GM21528 (cell line): ENCODE results near the gene KRTAP5-2.
"Not testable (repeated sequence)": the region's sequence is repeated elsewhere in the genome, so short reads cannot be mapped to it uniquely, and the experiment has no call there.

ENCODE experiments used
- ATAC-seq: cut with Tn5 transposase; IDR thresholded peaks from one replicate; pipeline ENCODE4 v1.9.1; 2021; ENCODE audit warnings: mild to moderate bottlenecking, moderate library complexity; ENCODE audit not compliant: unreplicated experiment, low FRiP score

KRTAP5-2 gene

DNA sequence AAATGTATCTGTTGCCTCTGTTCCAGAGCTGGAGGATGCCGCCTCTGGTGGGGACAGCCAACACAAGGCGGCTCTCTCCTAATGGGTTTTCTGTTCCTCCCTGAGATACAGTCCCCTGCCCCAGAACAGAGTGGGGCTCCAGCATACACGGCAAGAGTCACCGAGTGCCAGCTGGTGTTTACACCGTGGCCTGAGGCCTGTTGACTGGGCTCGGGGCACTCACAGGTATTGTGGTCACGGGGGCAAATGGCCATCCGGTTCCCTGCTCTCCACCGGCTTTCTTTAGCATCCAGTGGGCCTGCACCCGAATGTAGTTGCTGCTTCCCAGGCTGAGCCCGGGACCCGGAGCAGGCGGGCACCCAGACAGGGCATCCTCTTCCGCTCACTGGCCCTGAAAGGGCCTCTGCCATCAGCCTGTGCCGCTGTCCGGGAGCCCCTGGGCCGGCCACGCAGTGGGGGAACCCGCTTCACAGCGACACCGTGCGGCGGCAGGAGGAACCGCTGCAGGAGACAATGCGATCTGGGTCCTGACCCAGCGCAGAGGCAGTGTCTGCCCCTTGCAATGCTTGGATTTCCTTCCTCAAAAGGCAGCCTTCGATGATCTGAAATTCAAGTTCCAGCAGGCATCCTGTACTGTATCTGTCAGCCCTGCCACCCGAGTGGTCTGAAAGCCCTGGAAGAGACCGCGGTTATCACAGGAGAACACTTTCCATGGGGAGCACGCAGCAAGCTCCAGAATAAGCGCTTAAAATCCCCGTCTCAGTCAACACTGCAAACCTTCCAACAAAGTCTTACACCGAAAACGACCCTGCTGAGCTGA is 30.6 kb upstream of the KRTAP5-2 start:
- ATAC-seq: no peak

DNA sequence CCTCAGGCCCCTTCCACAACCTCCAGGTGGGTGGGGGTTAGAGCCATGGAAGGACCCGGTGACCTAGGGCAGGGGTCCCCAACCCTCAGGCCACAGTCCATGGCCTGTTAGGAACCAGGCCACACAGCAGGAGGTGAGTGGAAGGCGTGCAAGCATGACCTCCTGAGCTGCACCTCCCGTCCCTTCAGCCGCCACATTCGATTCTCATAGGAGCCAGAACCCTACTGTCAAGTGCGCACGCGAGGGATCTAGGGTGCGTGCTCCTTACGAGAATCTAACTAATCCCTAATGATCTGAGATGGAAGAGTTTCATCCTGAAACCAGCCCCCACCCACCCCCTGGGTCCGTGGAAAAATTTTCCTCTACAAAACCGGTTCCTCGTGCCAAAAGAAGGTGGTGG is 27.4 kb upstream of the KRTAP5-2 start:
- ATAC-seq: no peak

DNA sequence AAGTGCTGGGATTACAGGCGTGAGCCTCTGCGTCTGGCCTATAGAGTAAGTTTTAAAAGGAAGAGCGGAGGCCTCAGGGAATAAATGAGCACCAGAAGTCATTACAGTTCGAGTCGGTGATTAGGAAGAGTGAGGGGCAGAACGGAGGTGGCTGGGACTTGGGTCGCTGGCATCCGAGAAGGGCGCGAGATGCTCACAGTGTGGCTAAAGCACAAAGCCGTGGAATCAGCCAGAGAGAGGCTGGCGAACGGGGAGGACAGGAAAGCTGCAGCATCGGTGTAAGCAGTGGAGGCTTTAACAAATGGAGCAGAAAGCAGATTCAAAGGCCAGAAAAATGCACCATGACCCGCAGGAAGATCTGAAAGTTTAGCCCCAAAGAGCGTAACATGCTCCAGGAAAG is 26.5 kb upstream of the KRTAP5-2 start:
- ATAC-seq: no peak

DNA sequence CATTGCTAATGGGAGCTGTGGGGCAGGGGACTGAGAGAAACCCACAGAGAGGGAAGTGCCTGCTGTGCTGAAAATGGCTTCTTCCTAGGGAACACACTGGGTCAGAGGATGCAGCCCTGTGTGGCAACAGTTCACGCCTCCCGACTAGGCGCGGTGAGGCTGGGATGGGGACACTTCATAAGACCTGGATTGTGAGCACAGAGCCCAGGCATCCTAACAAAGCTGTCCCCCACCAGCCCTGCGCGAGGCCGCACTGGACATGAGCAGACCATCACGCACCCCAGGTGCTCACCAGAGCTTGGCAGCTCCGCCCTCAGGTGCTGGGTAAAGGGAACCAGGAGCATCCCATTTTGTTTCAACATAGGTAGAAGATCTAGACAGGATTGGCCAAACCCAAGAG is 25.6 kb upstream of the KRTAP5-2 start:
- ATAC-seq: no peak

DNA sequence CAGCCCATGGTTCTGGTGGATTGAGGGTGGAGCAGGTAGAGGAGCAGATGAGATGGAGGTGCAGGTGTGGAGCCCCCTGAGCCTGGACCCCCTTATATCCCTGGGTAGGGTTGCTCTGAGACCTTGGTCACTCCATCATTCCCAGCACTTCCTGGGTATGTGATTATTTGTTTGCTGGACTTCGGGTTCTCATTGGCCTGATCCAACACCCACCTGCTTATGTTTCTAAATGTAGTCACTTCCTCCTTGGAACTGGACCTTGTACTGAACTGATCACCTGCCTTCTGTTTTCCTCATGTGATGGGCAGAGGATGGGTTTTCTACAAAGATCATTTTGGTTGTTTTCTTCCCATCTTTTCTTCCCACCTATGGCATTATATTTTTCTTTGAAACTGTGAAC is 24.0 kb upstream of the KRTAP5-2 start, which contains the start of gene KRTAP5-4:
Gene KRTAP5-4 (minus strand): TSS at position 53 of the 400 bp plus-strand sequence. CDS start 45 bp downstream, at position 8.
- no peak for ATAC-seq

DNA sequence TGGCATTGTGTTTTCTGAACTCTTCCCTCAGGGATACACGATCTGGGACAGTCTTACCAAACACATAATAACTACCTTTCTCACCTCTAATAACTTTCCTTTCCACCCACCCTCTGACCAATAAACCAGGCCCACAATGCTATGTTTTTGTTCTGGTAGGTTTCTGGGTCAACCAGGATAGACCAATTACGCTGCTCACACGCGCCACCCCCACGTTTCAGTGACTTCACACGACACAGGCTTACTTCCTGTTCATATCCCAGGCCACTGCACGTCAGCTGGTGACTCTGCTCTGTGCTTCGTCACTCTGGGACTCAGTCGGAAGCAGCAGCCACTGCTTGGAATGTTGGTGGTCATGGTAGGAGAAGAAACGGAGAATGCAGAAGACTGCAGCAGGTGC is 21.4 kb upstream of the KRTAP5-2 start:
- ATAC-seq: no peak

DNA sequence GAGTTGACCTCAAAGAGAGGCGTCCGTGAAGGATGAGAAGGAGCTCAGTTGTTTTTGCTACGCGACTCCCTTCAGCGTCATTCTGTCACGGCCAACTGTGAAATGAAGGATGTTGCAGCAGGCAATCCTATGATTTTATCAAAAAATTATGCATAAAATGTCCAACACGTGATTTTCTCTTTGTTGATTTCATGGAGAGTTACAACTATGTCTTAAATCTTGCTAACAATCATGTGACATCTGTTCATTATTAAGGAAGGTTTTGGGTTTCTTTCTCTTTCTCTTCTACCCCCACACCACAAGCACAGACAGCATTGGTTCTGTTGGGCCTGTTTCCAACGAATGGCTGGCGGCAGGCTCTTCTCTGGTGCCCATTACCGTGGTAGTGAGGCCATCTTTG is 20.1 kb upstream of the KRTAP5-2 start:
- ATAC-seq: no peak

DNA sequence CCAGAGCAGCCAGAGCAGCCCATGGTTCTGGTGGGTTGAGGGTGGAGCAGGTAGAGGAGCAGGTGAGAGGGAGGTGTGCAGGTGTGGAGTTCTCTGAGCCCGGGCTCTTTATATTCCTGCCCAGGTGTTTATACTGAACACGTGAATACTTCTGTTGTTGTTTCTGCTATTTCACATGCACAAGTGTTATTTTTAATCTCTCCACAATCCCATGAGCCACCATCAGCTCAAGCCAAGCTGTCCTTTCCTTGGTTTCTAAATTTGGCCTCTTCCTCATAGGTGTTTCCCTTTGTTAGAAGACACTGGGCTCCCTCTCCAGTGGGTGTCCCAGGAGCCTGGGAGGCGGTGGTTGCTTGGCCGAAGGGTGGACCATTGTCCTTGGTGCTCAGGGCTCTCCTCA is 10.3 kb upstream of the KRTAP5-2 start, which contains the start of gene KRTAP5-3:
Gene KRTAP5-3 (minus strand): TSS at position 101 of the 400 bp plus-strand sequence. CDS start 78 bp downstream, at position 23.
- no peak for ATAC-seq

DNA sequence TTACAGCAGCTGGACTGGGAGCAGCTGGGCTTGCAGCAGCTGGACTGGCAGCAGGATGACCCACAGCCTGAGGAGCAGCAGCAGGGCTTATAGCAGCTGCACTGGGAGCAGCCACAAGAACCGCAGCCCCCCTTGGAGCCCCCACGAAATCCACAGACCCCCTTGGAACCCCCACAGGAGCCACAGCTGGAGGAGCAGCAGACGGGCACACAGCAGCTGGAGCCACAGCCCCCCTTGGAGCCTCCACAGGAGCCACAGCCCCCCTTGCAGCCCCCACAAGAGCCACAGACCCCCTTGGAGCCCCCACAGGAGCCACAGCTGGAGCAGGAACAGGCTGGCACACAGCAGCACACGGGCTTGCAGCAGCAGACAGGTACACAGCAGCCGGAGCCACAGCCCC is 9.8 kb upstream of the KRTAP5-2 start:
- not testable (repeated sequence) for ATAC-seq

DNA sequence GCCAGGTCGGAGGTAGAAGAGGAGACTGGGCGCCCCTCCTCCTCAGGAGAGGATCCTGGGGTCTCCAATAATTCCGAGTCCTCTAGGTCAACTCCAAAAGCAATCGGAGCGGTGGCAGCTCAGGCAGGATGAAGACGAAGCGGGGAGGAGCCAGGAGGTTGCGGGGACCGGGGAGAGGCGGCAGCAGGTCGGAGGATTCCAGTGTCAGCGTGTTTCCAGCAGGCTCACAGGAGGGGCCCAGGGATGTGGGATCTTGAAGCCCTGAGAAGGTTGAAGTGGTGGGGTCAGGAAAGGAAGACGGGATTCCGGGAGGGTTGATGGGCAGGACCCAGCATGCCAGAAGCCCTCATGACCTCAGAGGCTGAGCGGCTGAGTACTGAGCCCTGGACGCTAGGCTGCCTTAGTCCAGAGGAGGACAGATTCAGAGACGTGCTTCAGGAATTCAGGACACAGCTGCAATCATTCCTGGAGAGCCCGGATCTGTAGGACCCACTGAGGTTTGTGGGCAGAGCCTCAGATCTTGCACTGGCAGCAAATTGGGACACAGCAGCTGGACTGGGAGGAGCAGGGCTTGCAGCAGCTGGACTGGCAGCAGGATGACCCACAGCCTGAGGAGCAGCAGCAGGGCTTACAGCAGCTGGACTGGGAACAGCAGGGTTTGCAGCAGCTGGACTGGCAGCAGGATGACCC is 9.2 kb upstream of the KRTAP5-2 start:
- not testable (repeated sequence) for ATAC-seq

DNA sequence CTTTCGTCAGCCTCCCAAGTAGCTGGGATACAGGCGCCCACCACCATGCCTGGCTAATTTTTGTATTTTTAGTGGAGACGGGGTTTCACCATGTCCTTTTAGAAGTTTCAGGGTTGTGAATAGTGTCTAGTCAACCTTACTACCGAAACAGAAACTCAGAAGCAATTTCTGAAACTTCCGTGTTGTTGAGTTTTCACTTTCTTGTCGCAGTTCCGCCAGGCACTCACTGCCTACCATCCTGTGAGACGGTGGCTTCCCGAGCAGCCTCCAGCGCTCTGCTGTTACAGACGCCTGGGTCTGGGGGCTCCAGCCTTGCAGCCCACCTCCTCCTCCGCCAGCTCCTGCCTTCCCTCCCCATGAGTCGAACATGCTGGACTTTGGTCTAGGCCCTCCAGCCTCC is 7.8 kb upstream of the KRTAP5-2 start:
- ATAC-seq: peak; percentile 72

DNA sequence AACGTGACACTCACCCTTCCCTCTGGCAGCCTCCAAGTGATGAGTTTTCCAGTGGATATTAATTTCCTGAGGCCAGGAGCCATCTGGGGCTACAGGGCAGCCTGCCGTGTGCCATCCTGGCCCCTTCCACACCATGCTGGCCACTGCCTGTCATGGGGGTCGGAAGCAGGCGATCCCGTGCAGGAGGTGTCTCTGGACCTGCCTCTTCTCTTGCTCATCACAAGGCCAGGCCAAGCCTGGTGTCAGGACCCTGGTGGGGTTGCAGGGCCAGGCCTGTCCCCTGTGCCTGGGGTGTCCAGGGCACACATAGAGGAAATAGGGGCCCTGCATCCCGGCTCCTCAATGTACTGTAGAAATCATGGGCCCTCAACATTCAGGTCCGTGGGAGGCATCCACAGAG is 6.6 kb upstream of the KRTAP5-2 start:
- ATAC-seq: no peak

DNA sequence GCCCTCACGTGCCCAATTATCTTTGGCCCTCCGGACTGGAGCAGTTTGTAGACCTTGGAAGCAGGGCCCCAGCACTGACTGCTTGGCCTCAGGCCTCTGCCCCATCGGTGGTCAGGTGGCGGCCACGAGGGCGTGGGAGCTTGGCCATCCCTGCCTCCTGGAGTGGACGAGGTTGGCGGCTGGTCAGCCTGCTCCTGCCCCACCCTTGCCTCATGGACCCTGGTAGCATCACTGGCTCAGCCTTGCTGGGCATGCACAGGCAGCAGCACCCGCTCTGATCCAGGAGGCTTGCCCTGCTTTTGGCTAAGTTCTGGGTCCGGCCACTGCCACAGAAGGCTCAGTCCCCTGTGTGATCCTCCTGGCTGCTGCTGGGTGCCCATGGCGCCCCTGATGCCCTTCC is 6.1 kb upstream of the KRTAP5-2 start:
- ATAC-seq: no peak

DNA sequence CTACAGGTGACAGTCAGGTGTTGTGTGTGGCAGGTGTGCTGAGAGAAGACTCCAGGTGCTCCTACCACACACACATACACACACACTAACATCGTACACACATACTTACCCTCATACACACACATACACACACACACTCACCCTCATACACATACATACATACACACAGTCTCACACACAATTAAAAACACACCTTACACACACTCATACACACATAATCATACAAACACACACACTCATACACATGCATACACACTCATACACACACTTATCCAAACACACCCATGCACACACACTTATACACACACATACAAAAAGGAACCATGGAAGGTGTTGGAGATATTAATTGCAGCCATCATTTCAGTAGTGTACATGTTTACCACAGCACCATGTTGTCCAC is 5.5 kb upstream of the KRTAP5-2 start:
- ATAC-seq: no peak

DNA sequence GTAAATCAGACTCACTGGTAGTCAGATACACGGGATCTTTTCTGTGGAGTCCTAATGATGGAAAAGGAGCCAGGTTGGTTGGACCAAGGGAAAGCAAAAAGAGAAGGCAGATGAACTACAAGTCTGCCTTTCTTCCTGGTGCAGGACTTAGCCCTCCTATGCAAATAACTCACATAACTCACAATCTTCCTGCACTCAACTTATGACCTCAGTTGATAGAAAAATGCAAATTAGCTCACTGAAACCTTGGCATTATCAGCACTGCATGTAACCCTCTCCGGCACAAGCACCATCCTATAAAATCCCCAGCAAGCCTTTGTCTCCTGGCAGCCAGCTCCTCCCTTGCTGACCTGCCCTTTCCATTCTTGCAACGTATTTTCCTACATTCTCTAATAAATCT is 3.6 kb upstream of the KRTAP5-2 start:
- not testable (repeated sequence) for ATAC-seq

DNA sequence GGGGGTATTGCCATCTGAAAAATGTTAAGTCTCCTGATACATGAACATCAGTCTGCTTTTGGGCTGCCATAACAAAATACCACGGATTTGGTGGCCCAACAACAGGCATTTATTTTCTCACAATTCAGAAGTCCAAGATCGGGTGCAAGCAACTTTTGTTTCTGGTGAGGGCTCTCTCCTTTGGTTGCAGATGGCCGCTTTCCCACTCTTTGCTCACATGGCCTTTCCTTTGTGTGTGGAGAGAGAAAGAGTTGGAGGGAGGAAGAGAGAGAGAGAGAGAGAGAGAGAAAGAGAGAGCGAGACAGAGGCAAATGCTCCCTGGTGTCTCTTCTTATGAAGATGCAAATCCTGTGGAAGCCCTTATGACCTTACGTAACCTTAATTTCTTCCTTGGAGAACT is 2.5 kb upstream of the KRTAP5-2 start:
- ATAC-seq: no peak

DNA sequence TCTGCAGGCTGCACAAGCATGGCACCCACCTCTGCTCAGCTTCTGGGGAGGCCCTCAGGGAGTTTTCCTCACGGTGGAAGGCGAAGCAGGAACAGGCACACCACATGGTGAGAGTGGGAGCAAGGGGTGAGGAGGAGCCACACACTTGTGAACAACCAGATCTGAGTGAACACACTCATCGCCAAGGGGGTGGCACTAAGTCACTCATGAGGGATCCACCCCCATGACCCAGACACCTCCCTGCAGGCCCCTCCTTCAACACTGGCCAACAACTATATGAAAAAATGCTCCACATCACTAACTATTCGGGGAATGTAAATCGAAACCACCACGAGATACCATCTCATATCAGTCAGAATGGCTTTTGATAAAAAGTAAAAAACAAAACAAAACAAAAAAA is 722 bp upstream of the KRTAP5-2 start:
- no peak for ATAC-seq

DNA sequence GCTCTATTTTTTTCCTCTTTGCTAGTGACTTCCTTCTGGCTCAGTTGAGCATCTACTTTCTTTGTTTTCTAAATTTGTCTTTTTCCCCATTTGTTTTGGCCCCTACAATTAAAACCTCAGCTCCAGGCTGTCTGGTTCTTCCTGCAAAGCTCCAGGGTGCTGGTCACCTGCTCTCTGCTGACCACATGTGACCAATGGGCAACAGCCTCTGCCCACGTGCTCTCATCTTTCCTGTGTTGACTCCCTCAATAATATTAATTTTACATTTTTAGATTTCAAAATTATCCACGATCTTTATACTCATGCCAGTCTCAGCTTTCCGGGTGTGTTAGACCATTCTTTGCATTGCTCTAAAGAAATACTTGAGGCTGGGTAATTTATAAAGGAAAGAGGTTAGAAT is 312 bp upstream of the KRTAP5-2 start:
- ATAC-seq: not testable (repeated sequence)

DNA sequence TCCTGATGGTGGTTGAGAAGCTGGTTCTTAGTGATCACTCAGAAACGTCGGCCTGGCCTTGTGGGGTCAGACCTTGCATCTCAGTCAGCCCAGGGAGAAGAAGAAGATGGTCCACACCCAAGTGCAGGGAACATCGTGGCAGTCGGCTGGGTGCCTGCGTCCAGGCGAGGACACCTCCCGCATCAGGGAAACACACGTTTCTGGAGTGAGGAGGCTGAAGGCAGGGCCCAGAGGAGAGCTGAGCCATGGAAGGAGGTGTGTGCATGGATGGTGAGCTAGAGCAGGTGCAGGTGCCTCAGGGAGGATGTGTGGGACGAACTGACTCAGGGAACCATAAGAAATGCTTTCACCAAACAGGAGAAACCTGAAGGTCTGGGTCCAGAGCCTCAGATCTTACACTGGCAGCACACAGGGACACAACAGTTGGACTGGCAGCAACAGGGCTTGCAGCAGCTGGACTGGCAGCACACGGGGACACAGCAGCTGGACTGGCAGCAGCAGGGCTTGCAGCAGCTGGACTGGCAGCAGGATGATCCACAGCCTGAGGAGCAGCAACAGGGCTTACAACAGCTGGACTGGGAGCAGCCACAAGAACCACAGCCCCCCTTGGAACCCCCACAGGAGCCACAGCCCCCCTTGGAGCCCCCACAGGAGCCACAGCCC is 632 bp downstream of the KRTAP5-2 start:
- no peak for ATAC-seq

DNA sequence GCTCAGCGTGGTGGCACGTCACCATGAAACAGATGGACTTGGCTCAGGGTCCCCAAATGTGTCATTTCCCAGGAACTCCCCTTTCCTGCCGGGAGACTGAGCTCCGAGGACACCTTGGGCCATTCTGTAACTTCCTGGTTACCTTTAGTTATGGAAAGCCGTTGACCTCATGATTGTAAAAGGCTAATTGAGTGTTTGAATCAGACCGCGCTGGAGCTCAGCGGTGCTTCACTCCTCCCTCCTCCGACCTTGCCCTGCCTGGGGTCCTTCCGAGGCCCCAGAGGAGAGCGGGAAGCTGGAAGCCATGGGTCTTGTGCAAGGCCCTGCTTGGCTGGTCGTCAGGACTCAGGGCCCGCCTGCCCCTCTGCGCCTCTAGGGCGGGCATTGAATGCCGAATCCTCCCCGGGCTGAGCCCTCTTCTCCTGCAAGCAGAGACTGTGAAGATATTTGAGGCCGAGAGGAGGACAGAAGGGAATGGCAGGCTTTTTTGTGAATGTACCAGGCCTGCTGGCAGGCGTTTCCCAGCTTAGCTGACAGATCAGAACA is 1.4 kb downstream of the KRTAP5-2 start:
- not testable (repeated sequence) for ATAC-seq

DNA sequence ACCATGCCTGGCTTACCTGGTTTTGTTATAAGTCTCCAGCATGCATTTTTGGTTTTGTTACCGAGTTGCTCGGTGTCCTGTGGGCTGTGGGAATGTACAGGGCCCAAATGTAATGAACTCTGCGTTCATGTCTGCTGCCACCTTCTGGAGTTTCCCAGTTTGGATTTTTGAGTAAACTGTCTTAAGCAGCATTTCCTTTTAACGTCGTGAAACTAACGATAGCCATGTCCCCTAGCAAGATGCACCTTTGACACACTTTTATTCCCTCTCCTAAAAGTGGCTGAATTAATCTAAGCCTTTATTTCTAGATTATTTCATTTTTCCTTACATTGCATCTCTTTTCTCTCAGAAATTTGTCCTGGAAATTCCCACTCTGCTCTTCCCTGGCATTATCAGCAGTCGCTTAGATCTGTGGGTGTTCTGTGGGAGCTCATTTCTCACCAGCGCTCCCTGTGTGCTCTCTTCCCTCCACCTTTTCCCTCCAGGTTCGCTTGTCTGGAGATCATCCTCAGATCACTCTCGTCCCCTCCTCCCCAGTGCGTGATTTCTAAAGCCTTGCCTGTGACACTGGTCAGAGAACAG is 2.0 kb downstream of the KRTAP5-2 start:
- ATAC-seq: not testable (repeated sequence)
